HEK293 (cell line): Measurements from ENCODE around the gene GLCE.

Source experiments
- SP3 ChIP-seq: fragments of 450-650 bp; formaldehyde crosslinking; IDR thresholded peaks from 2 replicates; pipeline ENCODE4 v1.5.1; 2016; ENCODE audit warnings: missing biosample characterization, missing genetic modification characterization
- TCF7L2 ChIP-seq: IDR thresholded peaks from 2 replicates; pipeline ENCODE4 v1.6.1; 2011; ENCODE audit warnings: low read depth, mild to moderate bottlenecking, inconsistent platforms, low read length, moderate library complexity, borderline replicate concordance
- ZNF555 ChIP-seq: fragments of 450-650 bp; formaldehyde crosslinking; conservative IDR thresholded peaks from 2 replicates; pipeline ENCODE4 v1.5.1; 2017; ENCODE audit warnings: missing biosample characterization, mild to moderate bottlenecking, missing genetic modification characterization, inconsistent platforms
- TF ChIP-seq, protein P1 (sequence below): fragments of 450-650 bp; IDR thresholded peaks from 2 replicates; pipeline ENCODE4 v1.5.1; 2018; ENCODE audit warnings: missing biosample characterization, missing genetic modification characterization
- TF ChIP-seq, protein P2 (sequence below): fragments of 450-650 bp; formaldehyde crosslinking; IDR thresholded peaks from 2 replicates; pipeline ENCODE4 v1.5.1; 2016; ENCODE audit warnings: missing biosample characterization, missing genetic modification characterization

DNA sequence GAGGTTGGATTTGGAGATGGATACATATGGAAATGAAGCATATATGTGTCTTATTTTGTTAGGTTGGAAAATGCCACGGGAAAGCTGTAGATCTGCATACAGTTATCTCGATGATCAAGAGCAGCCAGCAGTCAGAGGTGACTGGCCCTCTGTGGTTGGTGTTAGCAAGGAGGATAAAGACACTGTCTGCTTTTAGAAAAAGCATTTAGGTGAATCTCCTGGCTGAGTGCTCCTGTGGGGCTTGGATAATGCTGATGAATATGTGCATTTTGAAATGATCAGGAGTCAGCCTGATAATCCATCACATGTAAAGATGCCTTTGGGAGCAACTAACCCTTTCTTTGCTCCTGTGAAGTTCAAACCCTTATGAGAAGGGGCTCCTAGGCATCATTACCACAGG is 24.9 kb upstream of the GLCE start:
- TF ChIP-seq, protein P1, sequence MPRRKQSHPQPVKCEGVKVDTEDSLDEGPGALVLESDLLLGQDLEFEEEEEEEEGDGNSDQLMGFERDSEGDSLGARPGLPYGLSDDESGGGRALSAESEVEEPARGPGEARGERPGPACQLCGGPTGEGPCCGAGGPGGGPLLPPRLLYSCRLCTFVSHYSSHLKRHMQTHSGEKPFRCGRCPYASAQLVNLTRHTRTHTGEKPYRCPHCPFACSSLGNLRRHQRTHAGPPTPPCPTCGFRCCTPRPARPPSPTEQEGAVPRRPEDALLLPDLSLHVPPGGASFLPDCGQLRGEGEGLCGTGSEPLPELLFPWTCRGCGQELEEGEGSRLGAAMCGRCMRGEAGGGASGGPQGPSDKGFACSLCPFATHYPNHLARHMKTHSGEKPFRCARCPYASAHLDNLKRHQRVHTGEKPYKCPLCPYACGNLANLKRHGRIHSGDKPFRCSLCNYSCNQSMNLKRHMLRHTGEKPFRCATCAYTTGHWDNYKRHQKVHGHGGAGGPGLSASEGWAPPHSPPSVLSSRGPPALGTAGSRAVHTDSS = no peak
- TF ChIP-seq SP3 (no peak), ZNF555 (tag by site-specific recombination) (no peak), TCF7L2 (no peak)
- TF ChIP-seq, protein P2, sequence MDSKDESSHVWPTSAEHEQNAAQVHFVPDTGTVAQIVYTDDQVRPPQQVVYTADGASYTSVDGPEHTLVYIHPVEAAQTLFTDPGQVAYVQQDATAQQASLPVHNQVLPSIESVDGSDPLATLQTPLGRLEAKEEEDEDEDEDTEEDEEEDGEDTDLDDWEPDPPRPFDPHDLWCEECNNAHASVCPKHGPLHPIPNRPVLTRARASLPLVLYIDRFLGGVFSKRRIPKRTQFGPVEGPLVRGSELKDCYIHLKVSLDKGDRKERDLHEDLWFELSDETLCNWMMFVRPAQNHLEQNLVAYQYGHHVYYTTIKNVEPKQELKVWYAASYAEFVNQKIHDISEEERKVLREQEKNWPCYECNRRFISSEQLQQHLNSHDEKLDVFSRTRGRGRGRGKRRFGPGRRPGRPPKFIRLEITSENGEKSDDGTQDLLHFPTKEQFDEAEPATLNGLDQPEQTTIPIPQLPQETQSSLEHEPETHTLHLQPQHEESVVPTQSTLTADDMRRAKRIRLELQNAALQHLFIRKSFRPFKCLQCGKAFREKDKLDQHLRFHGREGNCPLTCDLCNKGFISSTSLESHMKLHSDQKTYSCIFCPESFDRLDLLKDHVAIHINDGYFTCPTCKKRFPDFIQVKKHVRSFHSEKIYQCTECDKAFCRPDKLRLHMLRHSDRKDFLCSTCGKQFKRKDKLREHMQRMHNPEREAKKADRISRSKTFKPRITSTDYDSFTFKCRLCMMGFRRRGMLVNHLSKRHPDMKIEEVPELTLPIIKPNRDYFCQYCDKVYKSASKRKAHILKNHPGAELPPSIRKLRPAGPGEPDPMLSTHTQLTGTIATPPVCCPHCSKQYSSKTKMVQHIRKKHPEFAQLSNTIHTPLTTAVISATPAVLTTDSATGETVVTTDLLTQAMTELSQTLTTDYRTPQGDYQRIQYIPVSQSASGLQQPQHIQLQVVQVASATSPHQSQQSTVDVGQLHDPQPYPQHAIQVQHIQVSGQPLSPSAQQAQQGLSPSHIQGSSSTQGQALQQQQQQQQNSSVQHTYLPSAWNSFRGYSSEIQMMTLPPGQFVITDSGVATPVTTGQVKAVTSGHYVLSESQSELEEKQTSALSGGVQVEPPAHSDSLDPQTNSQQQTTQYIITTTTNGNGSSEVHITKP (tag by site-specific recombination) = no peak
